ENCODE results near the gene POLR3E. TPM values are rescaled to one million over a fixed set of nuclear protein-coding genes. Genes with fewer than 3 reads are reported as not detected.

Gene POLR3E, protein sequence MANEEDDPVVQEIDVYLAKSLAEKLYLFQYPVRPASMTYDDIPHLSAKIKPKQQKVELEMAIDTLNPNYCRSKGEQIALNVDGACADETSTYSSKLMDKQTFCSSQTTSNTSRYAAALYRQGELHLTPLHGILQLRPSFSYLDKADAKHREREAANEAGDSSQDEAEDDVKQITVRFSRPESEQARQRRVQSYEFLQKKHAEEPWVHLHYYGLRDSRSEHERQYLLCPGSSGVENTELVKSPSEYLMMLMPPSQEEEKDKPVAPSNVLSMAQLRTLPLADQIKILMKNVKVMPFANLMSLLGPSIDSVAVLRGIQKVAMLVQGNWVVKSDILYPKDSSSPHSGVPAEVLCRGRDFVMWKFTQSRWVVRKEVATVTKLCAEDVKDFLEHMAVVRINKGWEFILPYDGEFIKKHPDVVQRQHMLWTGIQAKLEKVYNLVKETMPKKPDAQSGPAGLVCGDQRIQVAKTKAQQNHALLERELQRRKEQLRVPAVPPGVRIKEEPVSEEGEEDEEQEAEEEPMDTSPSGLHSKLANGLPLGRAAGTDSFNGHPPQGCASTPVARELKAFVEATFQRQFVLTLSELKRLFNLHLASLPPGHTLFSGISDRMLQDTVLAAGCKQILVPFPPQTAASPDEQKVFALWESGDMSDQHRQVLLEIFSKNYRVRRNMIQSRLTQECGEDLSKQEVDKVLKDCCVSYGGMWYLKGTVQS
- total RNA-seq: 102 and 111 TPM in 2 replicates

DNA sequence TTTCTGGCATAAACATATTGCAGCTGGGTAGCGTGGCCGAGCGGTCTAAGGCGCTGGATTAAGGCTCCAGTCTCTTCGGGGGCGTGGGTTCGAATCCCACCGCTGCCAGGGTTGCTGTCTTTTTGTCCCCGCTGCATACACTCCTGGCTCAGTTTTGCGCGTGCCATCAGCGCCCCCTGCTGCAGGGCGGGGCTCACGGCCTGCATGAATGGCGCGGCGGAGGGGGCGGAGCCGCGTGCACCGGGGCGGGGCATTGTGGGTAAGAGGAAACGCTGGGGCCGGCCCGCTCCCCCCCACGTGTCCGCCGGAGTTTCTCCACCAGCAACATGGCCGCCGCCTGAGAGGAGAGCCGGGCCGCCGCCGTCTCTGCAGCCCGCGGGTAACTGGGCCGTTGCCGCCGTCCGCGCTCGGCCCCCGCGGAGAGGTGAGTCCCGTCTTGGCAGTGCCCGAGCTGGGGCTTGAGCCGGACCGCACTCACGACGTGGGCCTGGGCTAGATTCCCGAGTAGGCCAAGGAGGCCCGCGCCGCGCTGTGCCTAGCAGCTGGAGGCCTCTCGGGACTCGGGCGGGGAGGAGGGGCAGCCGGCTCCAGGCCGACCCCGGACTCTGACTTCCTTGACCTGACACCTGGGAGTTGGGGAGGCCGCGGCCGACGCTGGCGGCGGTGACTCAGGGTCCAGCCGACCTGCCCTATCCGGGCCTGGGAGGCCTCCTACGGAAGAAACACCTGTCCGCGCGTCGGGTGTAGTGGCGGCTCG, at the start of gene POLR3E:
POLR3E (plus strand) TSS at position 296 of the 757 bp plus-strand sequence. CDS start 5,560 bp downstream, outside the sequence.
- H3K36me3 Mint-ChIP-seq (ENCODE audit: low read depth): peaks cover 32% of the 10 kb centered on the region
- no peaks in the 10 kb centered on the region for H3K9me3 Mint-ChIP-seq
- H3K27ac Mint-ChIP-seq: peak within 1 kb of the TSS; percentile 97
- intact Hi-C loops (cut with micrococcal nuclease): loop anchor here (1.0 to 10.0 kb wide), 7 partner anchors 52 to 344 kb away; partner anchors contain the start of genes CDR2, EEF2K, PDZD9 and UQCRC2
- H3K4me3 Mint-ChIP-seq: peak within 1 kb of the TSS; percentile 94
- H3K4me1 Mint-ChIP-seq: peaks cover 33% of the 10 kb centered on the region
- peak; percentile 100 for DNase-seq
- no peaks in the 10 kb centered on the region for H3K27me3 Mint-ChIP-seq

DNA sequence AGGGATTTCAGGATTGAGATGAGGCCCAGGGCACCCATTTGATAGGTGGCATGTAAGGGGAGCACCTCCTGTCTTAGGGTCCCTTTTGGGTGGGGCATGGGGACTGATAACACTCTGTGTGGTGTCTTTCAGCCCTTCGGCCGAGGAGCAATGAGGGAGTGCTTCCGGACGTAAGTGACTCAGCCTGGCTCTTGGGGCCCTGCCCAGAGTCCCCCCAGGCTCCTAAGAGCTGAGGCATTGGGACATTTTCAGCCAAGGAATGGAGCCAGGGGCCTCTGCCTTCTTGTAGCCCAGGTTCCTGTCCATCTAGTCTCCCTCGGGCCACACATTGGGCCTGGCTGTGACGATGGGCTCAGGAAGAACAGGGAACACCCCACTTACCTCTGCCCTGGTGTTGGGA, 46.7 kb upstream of the POLR3E start:
- no peak overlapping the region for H3K27ac Mint-ChIP-seq
- no peak overlapping the region for H3K4me3 Mint-ChIP-seq
- H3K9me3 Mint-ChIP-seq: no peaks in the 10 kb centered on the region
- intact Hi-C loops (cut with micrococcal nuclease): no loop called here
- H3K4me1 Mint-ChIP-seq: peaks cover 2% of the 10 kb centered on the region
- peaks cover 57% of the 10 kb centered on the region for H3K36me3 Mint-ChIP-seq (ENCODE audit: low read depth)
- no peaks in the 10 kb centered on the region for H3K27me3 Mint-ChIP-seq
- no peak for DNase-seq

DNA sequence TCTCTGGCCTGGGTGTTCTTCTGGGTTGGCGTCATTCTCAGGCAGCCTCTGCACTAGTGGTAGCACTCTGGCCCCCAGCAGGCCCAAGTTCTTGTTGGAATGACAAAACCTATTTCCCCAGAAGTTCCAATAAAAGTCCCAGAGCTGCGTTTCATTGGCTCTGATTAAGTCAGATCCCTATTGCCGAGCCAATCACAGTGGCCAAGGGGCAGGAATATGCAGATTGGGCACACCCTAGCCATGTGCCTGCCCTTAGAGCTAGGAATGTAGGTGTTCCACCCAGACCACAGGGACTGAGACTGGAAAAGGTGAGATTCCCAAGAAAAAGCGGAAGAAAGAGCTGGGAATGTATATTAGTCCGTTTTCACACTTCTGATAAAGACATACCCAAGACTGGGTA, 44.9 kb upstream of the POLR3E start:
- Mint-ChIP-seq H3K36me3 (ENCODE audit: low read depth) (peaks cover 62% of the 10 kb centered on the region), H3K9me3 (no peaks in the 10 kb centered on the region), H3K27me3 (no peaks in the 10 kb centered on the region), H3K27ac (no peak overlapping the region), H3K4me1 (peaks cover 2% of the 10 kb centered on the region), H3K4me3 (no peak overlapping the region)
- intact Hi-C loops (cut with micrococcal nuclease): no loop called here
- no peak for DNase-seq

DNA sequence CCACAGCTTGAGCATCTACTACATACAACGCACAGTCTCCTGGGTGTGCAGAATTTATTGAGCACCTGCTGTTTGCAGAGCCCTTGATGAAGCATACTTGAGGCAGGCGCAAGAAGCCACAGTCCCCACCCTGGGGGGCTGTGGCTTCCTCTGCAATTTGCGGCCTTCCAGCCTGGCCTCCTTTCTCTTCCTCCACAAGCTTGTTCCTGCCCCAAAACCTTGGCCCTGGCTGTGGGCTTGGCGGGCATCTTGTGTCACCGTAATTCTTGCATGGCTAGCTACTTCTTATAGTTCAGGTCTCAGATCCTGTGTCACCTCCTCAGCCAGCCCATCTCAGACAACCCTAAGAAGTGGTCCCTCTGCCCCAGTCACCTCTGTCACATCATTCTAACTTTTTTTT, 43.9 kb upstream of the POLR3E start:
- H3K27ac Mint-ChIP-seq: no peak overlapping the region
- peaks cover 2% of the 10 kb centered on the region for H3K4me1 Mint-ChIP-seq
- H3K27me3 Mint-ChIP-seq: no peaks in the 10 kb centered on the region
- H3K36me3 Mint-ChIP-seq (ENCODE audit: low read depth): peaks cover 63% of the 10 kb centered on the region
- no peaks in the 10 kb centered on the region for H3K9me3 Mint-ChIP-seq
- H3K4me3 Mint-ChIP-seq: no peak overlapping the region
- DNase-seq: no peak
- intact Hi-C loops (cut with micrococcal nuclease): no loop called here

DNA sequence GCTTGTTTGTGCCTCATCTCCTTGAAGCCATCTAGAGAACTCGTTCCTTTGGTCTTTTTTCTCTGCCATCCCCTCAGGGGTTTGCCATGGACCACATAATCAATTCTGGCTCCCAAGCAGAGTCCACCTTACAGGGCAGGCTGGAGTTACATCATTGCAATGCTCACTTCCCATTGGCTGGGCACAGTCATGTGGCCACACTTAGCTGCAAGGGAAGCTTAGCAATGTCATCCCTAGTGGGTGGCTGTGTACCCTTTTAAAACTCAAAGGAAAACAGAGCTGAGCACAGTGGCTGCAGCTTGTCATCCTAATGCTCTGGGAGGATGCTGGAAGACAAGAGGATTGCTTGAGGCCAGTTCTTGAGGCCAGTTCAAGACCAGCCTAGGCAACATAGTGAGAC, 41.9 kb upstream of the POLR3E start:
- no peak for DNase-seq
- H3K27me3 Mint-ChIP-seq: no peaks in the 10 kb centered on the region
- no peak overlapping the region for H3K27ac Mint-ChIP-seq
- H3K9me3 Mint-ChIP-seq: no peaks in the 10 kb centered on the region
- H3K4me1 Mint-ChIP-seq: peaks cover 3% of the 10 kb centered on the region
- intact Hi-C loops (cut with micrococcal nuclease): no loop called here
- H3K4me3 Mint-ChIP-seq: no peak overlapping the region
- H3K36me3 Mint-ChIP-seq (ENCODE audit: low read depth): peaks cover 72% of the 10 kb centered on the region

DNA sequence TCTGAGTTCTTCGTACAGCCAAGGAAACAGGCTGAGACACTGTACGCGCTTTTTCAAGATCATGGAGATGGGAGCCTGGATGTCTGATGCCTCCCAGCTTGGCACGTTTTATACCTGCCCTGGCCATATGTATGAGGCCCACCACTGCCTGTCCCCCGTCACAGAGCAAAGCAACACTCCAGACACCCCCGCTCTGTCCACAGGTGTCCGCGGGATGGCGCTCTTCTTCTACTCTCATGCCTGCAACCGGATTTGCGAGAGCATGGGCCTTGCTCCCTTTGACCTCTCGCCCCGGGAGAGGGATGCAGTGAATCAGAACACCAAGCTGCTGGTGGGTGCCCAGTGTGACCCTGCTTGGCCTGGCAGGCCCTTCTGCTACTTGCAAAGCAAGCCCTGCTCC, 39.8 kb upstream of the POLR3E start:
- Mint-ChIP-seq H3K36me3 (ENCODE audit: low read depth) (peaks cover 70% of the 10 kb centered on the region), H3K4me3 (no peak overlapping the region), H3K4me1 (peaks cover 5% of the 10 kb centered on the region), H3K27me3 (no peaks in the 10 kb centered on the region), H3K9me3 (no peaks in the 10 kb centered on the region), H3K27ac (no peak overlapping the region)
- intact Hi-C loops (cut with micrococcal nuclease): no loop called here
- DNase-seq: no peak

DNA sequence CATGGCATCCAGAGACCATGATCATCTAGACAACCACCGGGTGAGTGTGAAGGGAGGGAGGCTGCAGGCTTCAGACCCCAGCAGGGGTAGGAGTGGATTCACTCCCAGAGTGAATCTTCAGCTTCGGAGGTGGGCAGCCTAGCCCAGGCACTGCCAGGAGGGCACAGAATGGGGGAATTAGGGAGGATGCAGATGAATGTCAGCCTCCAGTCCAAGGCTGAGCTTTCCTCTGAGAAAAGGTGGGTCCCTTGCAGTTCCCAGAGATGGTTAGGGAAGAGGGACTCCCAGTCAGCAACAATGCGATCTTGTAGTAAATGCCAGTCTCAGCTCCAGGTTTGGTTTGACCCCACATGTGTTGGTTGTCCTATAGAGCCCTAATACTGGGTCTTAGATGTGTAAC, 36.7 kb upstream of the POLR3E start:
- H3K4me3 Mint-ChIP-seq: no peak overlapping the region
- H3K36me3 Mint-ChIP-seq (ENCODE audit: low read depth): peaks cover 56% of the 10 kb centered on the region
- peaks cover 22% of the 10 kb centered on the region for H3K4me1 Mint-ChIP-seq

DNA sequence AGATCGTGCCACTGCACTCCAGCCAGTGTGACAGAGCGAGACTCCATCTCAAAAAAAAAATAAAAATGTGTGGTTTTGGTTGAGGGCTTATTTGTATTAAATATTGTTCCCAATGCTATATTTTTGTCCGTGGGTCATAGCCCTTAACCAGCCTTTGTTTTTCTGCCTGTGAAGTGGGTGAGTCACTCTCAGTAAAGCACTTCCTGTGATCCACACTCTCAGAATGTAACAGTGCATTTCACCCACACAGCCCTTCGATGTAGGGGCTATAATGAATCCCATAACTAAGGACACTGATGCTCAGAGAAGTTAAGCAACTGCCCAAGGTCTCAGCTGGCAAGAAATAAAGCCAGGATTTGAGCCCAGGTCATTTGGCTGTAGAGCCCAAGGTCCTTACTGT, 34.7 kb upstream of the POLR3E start:
- Mint-ChIP-seq H3K36me3 (ENCODE audit: low read depth) (peaks cover 53% of the 10 kb centered on the region), H3K4me3 (no peak overlapping the region), H3K27ac (peak overlapping the region; percentile 53), H3K9me3 (no peaks in the 10 kb centered on the region), H3K4me1 (peaks cover 22% of the 10 kb centered on the region), H3K27me3 (no peaks in the 10 kb centered on the region)
- DNase-seq: peak; percentile 60
- intact Hi-C loops (cut with micrococcal nuclease): loop anchor here (5.0 kb wide), 1 partner anchor 55 kb away; the partner anchor contains the start of gene EEF2K

More for the DNA sequence above, 36.7 kb upstream of the POLR3E start:
- Mint-ChIP-seq H3K27ac (peak overlapping the region; percentile 29), H3K9me3 (no peaks in the 10 kb centered on the region), H3K27me3 (no peaks in the 10 kb centered on the region)
- intact Hi-C loops (cut with micrococcal nuclease): loop anchor here (5.0 kb wide), 1 partner anchor 53 kb away; the partner anchor contains the start of gene EEF2K
- DNase-seq: no peak

DNA sequence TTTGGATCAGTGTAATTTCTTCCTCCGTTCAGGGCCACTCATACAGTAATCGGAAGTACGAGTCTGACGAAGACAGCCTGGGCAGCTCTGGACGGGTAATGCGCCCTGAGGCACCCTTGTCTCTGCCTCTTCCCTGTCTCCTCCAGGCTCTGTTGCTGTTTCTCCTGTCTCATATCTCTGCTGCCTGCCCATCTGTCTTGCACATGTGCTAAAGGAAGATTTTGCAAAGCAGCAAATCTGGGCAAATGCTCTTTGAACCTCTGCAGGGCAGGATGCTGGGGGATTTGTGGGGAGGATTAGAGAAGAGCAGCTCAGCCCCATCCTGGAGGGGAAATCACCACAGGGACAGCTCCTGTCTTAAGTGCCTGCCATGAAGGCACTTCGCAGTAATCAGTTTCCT, 32.4 kb upstream of the POLR3E start:
- no peak overlapping the region for H3K27ac Mint-ChIP-seq
- intact Hi-C loops (cut with micrococcal nuclease): loop anchor here (5.0 kb wide), 1 partner anchor 57 kb away; the partner anchor contains the start of gene EEF2K
- H3K27me3 Mint-ChIP-seq: no peaks in the 10 kb centered on the region
- H3K4me3 Mint-ChIP-seq: no peak overlapping the region
- peaks cover 44% of the 10 kb centered on the region for H3K36me3 Mint-ChIP-seq (ENCODE audit: low read depth)
- H3K4me1 Mint-ChIP-seq: peaks cover 20% of the 10 kb centered on the region
- H3K9me3 Mint-ChIP-seq: no peaks in the 10 kb centered on the region
- peak; percentile 73 for DNase-seq

DNA sequence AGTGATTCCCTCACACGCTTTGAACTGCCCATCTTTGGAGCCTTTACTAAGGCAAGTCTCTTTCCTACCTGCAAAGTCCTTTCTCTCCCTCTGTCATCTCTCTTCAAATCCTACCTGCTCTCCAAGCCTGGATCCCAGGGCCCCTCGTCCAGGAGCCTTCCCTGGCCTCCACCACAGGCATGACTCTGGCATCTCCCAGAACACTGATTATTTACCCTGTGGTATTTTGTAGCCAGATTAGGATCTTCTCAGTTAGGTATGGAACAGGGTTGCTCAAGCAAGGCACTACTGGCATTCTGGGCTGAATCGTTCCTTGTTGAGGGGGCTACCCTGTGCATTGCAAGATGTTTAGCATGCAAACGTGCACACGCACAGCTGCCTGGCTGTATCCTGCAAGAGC, 31.9 kb upstream of the POLR3E start:
- Mint-ChIP-seq H3K4me3 (no peak overlapping the region), H3K27me3 (no peaks in the 10 kb centered on the region), H3K9me3 (no peaks in the 10 kb centered on the region), H3K36me3 (ENCODE audit: low read depth) (peaks cover 39% of the 10 kb centered on the region), H3K27ac (no peak overlapping the region), H3K4me1 (peaks cover 21% of the 10 kb centered on the region)
- DNase-seq: no peak
- intact Hi-C loops (cut with micrococcal nuclease): no loop called here

DNA sequence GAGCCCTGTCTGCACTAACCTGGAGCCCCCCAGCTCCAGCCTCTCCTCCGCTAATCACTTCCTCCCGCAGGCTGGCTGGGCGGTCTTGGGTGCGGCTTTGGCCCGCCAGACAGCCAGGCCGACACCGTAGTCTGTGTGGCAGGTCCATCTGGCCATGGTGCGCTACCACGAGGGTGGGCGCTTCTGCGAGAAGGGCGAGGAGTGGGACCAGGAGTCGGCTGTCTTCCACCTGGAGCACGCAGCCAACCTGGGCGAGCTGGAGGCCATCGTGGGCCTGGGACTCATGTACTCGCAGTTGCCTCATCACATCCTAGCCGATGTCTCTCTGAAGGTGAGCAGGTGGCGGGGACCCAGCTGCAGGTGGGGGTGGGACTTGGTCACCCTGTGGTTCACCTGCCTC, 30.7 kb upstream of the POLR3E start:
- H3K4me1 Mint-ChIP-seq: peaks cover 24% of the 10 kb centered on the region
- H3K27me3 Mint-ChIP-seq: no peaks in the 10 kb centered on the region
- no peaks in the 10 kb centered on the region for H3K9me3 Mint-ChIP-seq
- DNase-seq: no peak
- H3K27ac Mint-ChIP-seq: no peak overlapping the region
- no peak overlapping the region for H3K4me3 Mint-ChIP-seq
- intact Hi-C loops (cut with micrococcal nuclease): no loop called here
- H3K36me3 Mint-ChIP-seq (ENCODE audit: low read depth): peaks cover 37% of the 10 kb centered on the region

DNA sequence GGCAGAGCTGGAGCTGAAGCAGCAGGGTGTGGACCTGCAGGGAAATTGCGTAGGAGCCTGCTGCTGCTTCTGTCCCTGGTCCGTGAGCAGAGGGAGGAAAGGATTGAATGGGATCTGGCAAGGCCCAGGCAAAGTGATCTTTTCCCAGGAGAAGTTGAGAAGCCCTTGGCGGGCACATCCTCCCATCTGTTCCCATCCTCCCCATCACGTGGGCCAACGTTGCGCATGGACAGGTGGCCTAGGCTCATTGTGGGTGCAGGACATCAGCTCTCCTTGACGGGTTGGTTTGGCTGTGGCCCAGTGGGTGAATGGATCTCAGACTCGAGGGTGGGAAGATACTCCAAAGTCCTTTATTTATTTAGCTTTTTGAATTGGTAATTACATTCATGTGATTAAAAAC, 29.4 kb upstream of the POLR3E start:
- intact Hi-C loops (cut with micrococcal nuclease): no loop called here
- no peaks in the 10 kb centered on the region for H3K9me3 Mint-ChIP-seq
- no peak overlapping the region for H3K4me3 Mint-ChIP-seq
- peaks cover 21% of the 10 kb centered on the region for H3K4me1 Mint-ChIP-seq
- no peak overlapping the region for H3K27ac Mint-ChIP-seq
- no peak for DNase-seq
- peaks cover 44% of the 10 kb centered on the region for H3K36me3 Mint-ChIP-seq (ENCODE audit: low read depth)
- no peaks in the 10 kb centered on the region for H3K27me3 Mint-ChIP-seq

DNA sequence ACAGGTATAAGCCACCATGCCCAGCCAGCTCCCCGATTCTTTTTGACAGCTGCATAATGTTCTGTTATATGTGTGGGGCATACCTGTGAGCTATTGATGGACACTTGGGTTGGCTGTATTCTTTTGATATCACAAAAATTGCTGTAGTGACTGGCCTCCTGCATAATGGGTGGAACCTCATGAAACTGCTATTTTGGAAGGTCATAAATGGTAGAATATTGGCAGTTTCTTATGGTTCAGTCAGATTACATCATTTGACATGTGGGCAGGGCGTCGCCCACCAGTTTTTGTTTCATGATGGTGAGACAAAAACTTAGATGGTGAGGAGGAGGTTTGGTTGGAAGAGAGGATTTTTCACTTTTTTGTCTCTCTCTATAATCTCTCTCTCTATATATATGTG, 26.7 kb upstream of the POLR3E start:
- intact Hi-C loops (cut with micrococcal nuclease): no loop called here
- Mint-ChIP-seq H3K9me3 (no peaks in the 10 kb centered on the region), H3K4me1 (peaks cover 7% of the 10 kb centered on the region), H3K36me3 (ENCODE audit: low read depth) (peaks cover 39% of the 10 kb centered on the region), H3K27ac (no peak overlapping the region), H3K4me3 (no peak overlapping the region), H3K27me3 (no peaks in the 10 kb centered on the region)
- DNase-seq: no peak

Measured in activated CD4-positive, alpha-beta T cell treated with anti-CD3 and anti-CD28 coated beads, Interleukin-2, amount 10 ng/mL, durations not matched to agents 24 days and 14 days (primary cell).